Fibroblast of villous mesenchyme (primary cell): Measurements from ENCODE around the gene TOMM6. TPM values are rescaled to one million over a fixed set of nuclear protein-coding genes. Genes with fewer than 3 reads are reported as not detected.

Experiments used
- DNase-seq: peaks from one replicate; pipeline ENCODE4 v3.0.0-alpha.2; 2010; ENCODE audit warnings: low read depth
- H3K4me3 ChIP-seq: 2 replicates; pipeline ENCODE4 v1.5.1; 2011; ENCODE audit warnings: low read depth, mild to moderate bottlenecking, low read length
- CTCF ChIP-seq: IDR thresholded peaks from 2 replicates; pipeline ENCODE4 v1.5.1; 2012; ENCODE audit warnings: low read depth, mild to moderate bottlenecking, low read length; ENCODE audit not compliant: insufficient read depth
- total RNA-seq: library from RNA; depleted of rRNA; stranded (reverse); fragments of >200 nt; gene quantifications from 2 replicates; pipeline ENCODE4 v1.2.3, GENCODE V29; 2012

Gene TOMM6
- total RNA-seq, 1 donor = 70.0 TPM

- DNase-seq = no peak
- H3K4me3 ChIP-seq = no peak overlapping the region
- no peak for TF ChIP-seq CTCF
Measured at GRCh38 chr6:41744236-41744787, 43.2 kb upstream of the TOMM6 start.

- no peak overlapping the region for H3K4me3 ChIP-seq
- DNase-seq = no peak
- no peak for TF ChIP-seq CTCF
Measured at GRCh38 chr6:41746107-41746506, 41.4 kb upstream of the TOMM6 start.

GRCh38 chr6:41747256-41748101 lies 40.0 kb upstream of the TOMM6 start, which contains the start of gene PGC:
Gene PGC (minus strand): TSS chr6:41747397. CDS start chr6:41747334, 63 bp downstream.
- no peak within 1 kb of the TSS for H3K4me3 ChIP-seq
- no peak for DNase-seq
- TF ChIP-seq CTCF = no peak

- no peak for DNase-seq
- no peak overlapping the region for H3K4me3 ChIP-seq
- TF ChIP-seq CTCF = no peak
Measured at GRCh38 chr6:41748102-41748477, 39.4 kb upstream of the TOMM6 start.

GRCh38 chr6:41748542-41748941 lies 39.0 kb upstream of the TOMM6 start:
- DNase-seq = peak; percentile 70
- no peak overlapping the region for H3K4me3 ChIP-seq
- TF ChIP-seq CTCF = no peak

- DNase-seq = no peak
- no peak overlapping the region for H3K4me3 ChIP-seq
- no peak for TF ChIP-seq CTCF
Measured at GRCh38 chr6:41750374-41750773, 37.1 kb upstream of the TOMM6 start.
